Transverse colon (tissue), 4 donors: ENCODE data around the gene NR5A2. TPM values are rescaled to one million over a fixed set of nuclear protein-coding genes. Genes with fewer than 3 reads are reported as not detected.

Source experiments
- DNase-seq: peaks from one replicate; pipeline ENCODE4 v3.0.0-alpha.2; 2019
- H3K27ac ChIP-seq, 4 donors: fragments of 200-600 bp; sonication (generic); 2 replicates each; pipeline ENCODE4 v1.5.1; 2016 to 2018; ENCODE audit warnings: inconsistent platforms in 4 of 4
- H3K27me3 ChIP-seq: fragments of 200-600 bp; sonication (generic); 2 replicates; pipeline ENCODE4 v1.5.1; 2017; ENCODE audit warnings: inconsistent platforms
- H3K36me3 ChIP-seq, 4 donors: fragments of 200-600 bp; sonication (generic); 2 replicates each; pipeline ENCODE4 v1.5.1; 2017 to 2019; ENCODE audit warnings: inconsistent platforms in 4 of 4
- H3K4me1 ChIP-seq, 4 donors: fragments of 200-600 bp; sonication (generic); 2 replicates each; pipeline ENCODE4 v1.5.1; 2017 to 2020; ENCODE audit warnings: inconsistent platforms in 4 of 4
- H3K4me3 ChIP-seq, 4 donors: fragments of 200-600 bp; sonication (generic); 1 replicate in 1 of 4; 2 replicates in 3 of 4; pipeline versions ENCODE4 v1.5.1 to v1.6.1; 2017 to 2019; ENCODE audit warnings: inconsistent platforms in 4 of 4
- H3K9me3 ChIP-seq, 2 donors: fragments of 200-600 bp; sonication (generic); 2 replicates each; pipeline ENCODE4 v1.5.1; 2017 to 2019; ENCODE audit warnings: inconsistent platforms in 2 of 2
- CTCF ChIP-seq, 5 experiments: fragments of 200-600 bp in 3 of 5; fragments of 450-650 bp in 2 of 5; sonication (generic) in 3 of 5; IDR thresholded peaks; 1 replicate in 2 of 5; 2 replicates in 3 of 5; pipeline ENCODE4 v1.5.1; 2016 to 2017; ENCODE audit warnings: antibody characterized with exemption in 5 of 5, inconsistent platforms in 3 of 5, mild to moderate bottlenecking in 2 of 5, moderate library complexity in 1 of 5
- EP300 ChIP-seq: sonication (generic); formaldehyde crosslinking; IDR thresholded peaks from one replicate; pipeline ENCODE4 v1.6.1; 2017; ENCODE audit warnings: antibody characterized with exemption, low read depth
- POLR2A ChIP-seq: fragments of 450-650 bp; IDR thresholded peaks from one replicate; pipeline ENCODE4 v1.6.1; 2016; ENCODE audit warnings: antibody characterized with exemption, mild to moderate bottlenecking, moderate library complexity
- POLR2AphosphoS5 ChIP-seq, 3 donors: sonication (generic); formaldehyde crosslinking; IDR thresholded peaks; one replicate each; pipeline ENCODE4 v1.6.1; 2016; ENCODE audit warnings: antibody characterized with exemption in 3 of 3
- WGBS, 2 donors: methylation state at CpG; one replicate each; pipeline ENCODE4 v1.1.5; 2018; ENCODE audit warnings: low coverage in 1 of 2; 5-methylcytosine and 5-hydroxymethylcytosine counted together
- in situ Hi-C, 4 donors: fragments of 200-750 bp; cut with MboI; loops; one replicate each; pipeline versions ENCODE4 v1.15.0 to v1.15.1; 2017; ENCODE audit warnings: low sequenced_read_pairs in 3 of 4, low pct_ligation_motif_present in 1 of 4, low pct_unique_long_range_greater_than_20kb in 1 of 4
- intact Hi-C: fragments of 100-400 bp; cut with DNase I; formaldehyde crosslinking; loops from one replicate; pipeline ENCODE4 v1.15.1; 2023; ENCODE audit warnings: low total_unique reads
- total RNA-seq, 4 donors: library from RNA; depleted of rRNA; stranded (reverse); fragments of >200 nt; gene quantifications; one replicate each; pipeline ENCODE4 v1.1.0, GENCODE V29; 2016

Gene NR5A2
- total RNA-seq, 4 donors from 2014 or later, result 75.4 to 92.6 (median 85.4) TPM

- no peaks in the 10 kb centered on the region for H3K9me3 ChIP-seq
- peak overlapping the region in 3 of 4 donors; percentile 18 to 32 (median 28) for H3K4me3 ChIP-seq
- H3K27ac ChIP-seq, result peak overlapping the region; percentile 79 to 83 (median 80)
- no peaks in the 10 kb centered on the region for H3K36me3 ChIP-seq
- DNase-seq, result peak; percentile 76
- WGBS, 2 donors, result 20% methylated on average over 2 to 18 of the region's 18 CpGs
- H3K4me1 ChIP-seq, result peaks cover 6 to 86% (median 27%) of the 10 kb centered on the region in 4 donors
- in situ Hi-C loops (no loop called here), intact Hi-C loops (loop anchor here (1.0 kb wide), 1 partner anchor 20 kb away; no protein-coding TSS in a partner anchor)
- TF ChIP-seq POLR2AphosphoS5 (IDR thresholded peaks at IDR 0.05) (no peak), EP300 (no peak), CTCF (IDR thresholded peaks at IDR 0.05) (no peak), POLR2A (no peak)
- peaks cover 98% of the 10 kb centered on the region for H3K27me3 ChIP-seq
These were observed 9.2 kb downstream of the NR5A2 start for GRCh38 chr1:200036619-200037270.

GRCh38 chr1:200037501-200037900 lies 10.0 kb downstream of the NR5A2 start:
- Histone ChIP-seq H3K27ac (peak overlapping the region; percentile 79 to 83 (median 80)), H3K9me3 (no peaks in the 10 kb centered on the region), H3K4me3 (peak overlapping the region in 1 of 4 donors; percentile 28), H3K36me3 (no peaks in the 10 kb centered on the region), H3K4me1 (peaks cover 6 to 87% (median 29%) of the 10 kb centered on the region in 4 donors), H3K27me3 (peaks cover 99% of the 10 kb centered on the region)
- TF ChIP-seq POLR2A (no peak), POLR2AphosphoS5 (IDR thresholded peaks at IDR 0.05) (no peak), CTCF (IDR thresholded peaks at IDR 0.05) (no peak), EP300 (no peak)
- in situ Hi-C loops, result no loop called here
- DNase-seq, result no peak
- WGBS, 2 donors, result 17 to 65% methylated on average over 2 of the region's 2 CpGs
- intact Hi-C loops, result no loop called here

- peak overlapping the region in 2 of 4 donors; percentile 79 to 83 for H3K27ac ChIP-seq
- H3K36me3 ChIP-seq, result no peaks in the 10 kb centered on the region
- H3K27me3 ChIP-seq, result peaks cover 100% of the 10 kb centered on the region
- intact Hi-C loops, result no loop called here
- H3K9me3 ChIP-seq, result no peaks in the 10 kb centered on the region
- WGBS, 2 donors, result 54 to 56% methylated on average over 6 to 8 of the region's 8 CpGs
- no peak for DNase-seq
- in situ Hi-C loops, result no loop called here
- TF ChIP-seq CTCF (IDR thresholded peaks at IDR 0.05), result no peak
- no peak for TF ChIP-seq POLR2AphosphoS5 (IDR thresholded peaks at IDR 0.05)
- TF ChIP-seq EP300, result no peak
- TF ChIP-seq POLR2A, result no peak
- H3K4me1 ChIP-seq, result peaks cover 6 to 85% (median 32%) of the 10 kb centered on the region in 4 donors
- peak overlapping the region in 1 of 4 donors; percentile 61 for H3K4me3 ChIP-seq
These were observed 10.4 kb downstream of the NR5A2 start for GRCh38 chr1:200037904-200038303.

- TF ChIP-seq EP300, result no peak
- no peak for TF ChIP-seq POLR2A
- no peak for TF ChIP-seq CTCF (IDR thresholded peaks at IDR 0.05)
- TF ChIP-seq POLR2AphosphoS5 (IDR thresholded peaks at IDR 0.05), result no peak
- H3K9me3 ChIP-seq, result no peaks in the 10 kb centered on the region
- H3K4me3 ChIP-seq, result peak overlapping the region; percentile 27 to 69 (median 56)
- peaks cover 100% of the 10 kb centered on the region for H3K27me3 ChIP-seq
- WGBS, 2 donors, result 2 to 23% methylated on average over 10 to 25 of the region's 32 CpGs
- peak overlapping the region; percentile 76 to 86 (median 81) for H3K27ac ChIP-seq
- no peaks in the 10 kb centered on the region for H3K36me3 ChIP-seq
- DNase-seq, result peak; percentile 33
- intact Hi-C loops, result no loop called here
- H3K4me1 ChIP-seq, result peaks cover 6 to 85% (median 32%) of the 10 kb centered on the region in 4 donors
- in situ Hi-C loops, result no loop called here
These were observed 10.9 kb downstream of the NR5A2 start for GRCh38 chr1:200038325-200038980.
